GM12865 (cell line): ENCODE data around the gene TM4SF4.

ENCODE experiments used
- DNase-seq: peaks from one replicate; pipeline ENCODE4 v3.0.0; 2010; ENCODE audit warnings: low read depth
- H3K4me3 ChIP-seq: 2 replicates; pipeline ENCODE4 v1.5.1; 2011; ENCODE audit warnings: mild to moderate bottlenecking, low read depth, low read length, control low read depth
- CTCF ChIP-seq: IDR thresholded peaks from 2 replicates; pipeline ENCODE4 v1.5.1; 2011; ENCODE audit warnings: low read length, control low read depth, low read depth, inconsistent platforms; ENCODE audit not compliant: insufficient read depth; ENCODE audit errors: missing control alignments

The TM4SF4 gene

GRCh38 chr3:149474250-149474817 is at the start of gene TM4SF4:
Gene TM4SF4 (plus strand): TSS chr3:149474697. CDS start chr3:149474878, 181 bp downstream.
- DNase-seq: no peak
- no peak for TF ChIP-seq CTCF
- no peak within 1 kb of the TSS for H3K4me3 ChIP-seq

GRCh38 chr3:149424918-149425317 is 49.6 kb upstream of the TM4SF4 start:
- no peak overlapping the region for H3K4me3 ChIP-seq
- no peak for DNase-seq
- no peak for TF ChIP-seq CTCF

GRCh38 chr3:149426325-149426724 is 48.2 kb upstream of the TM4SF4 start:
- no peak for TF ChIP-seq CTCF
- DNase-seq: no peak
- H3K4me3 ChIP-seq: no peak overlapping the region

- no peak overlapping the region for H3K4me3 ChIP-seq
- TF ChIP-seq CTCF: no peak
- DNase-seq: no peak
Observed at GRCh38 chr3:149428087-149428486, 46.4 kb upstream of the TM4SF4 start.

- H3K4me3 ChIP-seq: no peak overlapping the region
- TF ChIP-seq CTCF: no peak
- no peak for DNase-seq
Observed at GRCh38 chr3:149430216-149430615, 44.3 kb upstream of the TM4SF4 start.

- H3K4me3 ChIP-seq: no peak overlapping the region
- no peak for TF ChIP-seq CTCF
- no peak for DNase-seq
Observed at GRCh38 chr3:149432149-149432548, 42.3 kb upstream of the TM4SF4 start.
